ENCODE measurements around the gene RBM8A.
"Not testable (repeated sequence)": the region's sequence is repeated elsewhere in the genome, so short reads cannot be mapped to it uniquely, and the experiment has no call there.

Gene RBM8A

DNA sequence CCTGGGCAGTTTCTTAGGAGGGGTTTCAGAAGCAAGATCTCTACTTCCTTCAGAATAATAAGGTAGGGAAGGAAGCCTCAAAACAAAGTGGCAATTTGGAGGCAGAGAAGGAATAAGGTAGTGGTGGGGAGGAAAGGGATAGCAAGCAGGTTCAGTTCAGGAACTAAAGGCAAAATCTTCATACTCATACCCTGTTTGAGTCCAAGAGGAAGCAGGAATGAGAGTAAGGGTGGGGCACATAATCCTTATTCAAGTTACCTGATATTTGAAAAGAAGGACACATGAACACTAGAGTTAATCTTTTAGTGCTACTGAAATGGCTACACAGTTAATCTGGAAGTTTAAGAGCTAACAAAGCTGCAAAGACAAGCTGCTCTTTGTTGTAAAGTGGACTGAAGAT, 8.4 kb upstream of the RBM8A start:
- Histone ChIP-seq H3K4me3 (ENCODE audit: low read depth in 1 of 2, low read length in 2 of 2) (no peak overlapping the region), H3K4me1 (ENCODE audit: control insufficient read depth in 1 of 2, insufficient read depth in 2 of 2, low read length in 2 of 2) (no peaks in the 10 kb centered on the region), H3K9me3 (ENCODE audit: control insufficient read depth in 1 of 2, low read length in 2 of 2) (no peaks in the 10 kb centered on the region), H3K27ac (ENCODE audit: low read length) (no peak overlapping the region), H3K27me3 (ENCODE audit: low read depth, low read length) (no peaks in the 10 kb centered on the region), H3K36me3 (ENCODE audit: control insufficient read depth in 1 of 2, insufficient read depth in 2 of 2, low read length in 2 of 2) (peaks cover 18 to 31% of the 10 kb centered on the region in 2 donors)

DNA sequence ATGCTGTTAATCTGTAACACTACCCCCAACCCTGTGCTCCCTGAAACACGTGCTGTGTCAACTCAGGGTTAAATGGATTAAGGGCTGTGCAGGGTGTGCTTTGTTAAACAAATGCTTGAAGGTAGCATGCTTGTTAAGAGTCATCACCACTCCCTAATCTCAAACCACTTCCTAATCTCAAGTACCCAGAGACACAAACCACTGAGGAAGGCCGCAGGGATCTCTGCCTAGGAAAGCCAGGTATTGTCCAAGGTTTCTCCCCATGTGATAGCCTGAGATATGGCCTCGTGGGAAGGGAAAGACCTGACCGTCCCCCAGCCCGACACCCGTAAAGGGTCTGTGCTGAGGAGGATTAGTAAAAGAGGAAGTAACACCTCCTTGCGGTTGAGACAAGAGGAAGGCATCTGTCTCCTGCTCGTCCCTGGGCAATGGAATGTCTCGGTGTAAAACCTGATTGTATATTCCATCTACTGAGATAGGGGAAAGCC, 5.3 kb upstream of the RBM8A start:
- H3K4me1 ChIP-seq (ENCODE audit: control insufficient read depth in 1 of 2, insufficient read depth in 2 of 2, low read length in 2 of 2); H3K27me3 ChIP-seq (ENCODE audit: low read depth, low read length); H3K4me3 ChIP-seq (ENCODE audit: low read depth in 1 of 2, low read length in 2 of 2); H3K27ac ChIP-seq (ENCODE audit: low read length); H3K9me3 ChIP-seq (ENCODE audit: control insufficient read depth in 1 of 2, low read length in 2 of 2): not testable (repeated sequence)
- peaks cover 18 to 30% of the 10 kb centered on the region in 2 donors for H3K36me3 ChIP-seq (ENCODE audit: control insufficient read depth in 1 of 2, insufficient read depth in 2 of 2, low read length in 2 of 2)

DNA sequence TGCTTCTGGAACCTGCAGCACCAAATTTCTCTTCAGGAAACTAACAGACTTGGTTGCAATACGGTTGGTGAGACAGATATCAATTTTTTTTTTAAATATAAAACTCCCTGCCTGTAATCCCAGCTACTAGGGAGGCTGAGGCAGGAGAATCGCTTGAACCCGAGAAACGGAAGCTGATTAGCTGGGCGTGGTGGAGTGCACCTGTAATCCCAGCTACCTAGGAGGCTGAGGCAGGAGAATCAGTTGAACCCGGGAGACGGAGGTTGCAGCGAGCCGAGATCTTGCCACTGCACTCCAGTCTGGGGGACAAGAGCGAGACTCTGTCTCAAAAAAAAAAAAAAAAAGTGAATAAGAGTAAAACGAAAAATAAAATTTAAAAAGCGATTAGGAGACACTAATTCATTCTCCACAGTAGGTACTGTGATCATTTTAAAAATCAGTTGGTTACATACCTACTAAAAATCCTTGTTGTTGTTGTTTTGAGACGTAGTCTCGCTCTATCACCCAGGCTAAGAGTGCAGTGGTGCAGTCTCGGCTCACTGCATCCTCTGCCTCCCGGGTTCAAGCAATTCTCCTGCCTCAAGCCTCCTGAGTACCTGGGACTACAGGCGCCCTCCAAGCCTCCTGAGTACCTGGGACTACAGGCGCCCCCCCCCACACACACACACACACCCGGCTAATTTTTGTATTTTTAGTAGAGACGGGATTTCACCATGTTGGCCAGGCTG, 796 bp upstream of the RBM8A start:
- peaks cover 13 to 16% of the 10 kb centered on the region in 2 donors for H3K4me1 ChIP-seq (ENCODE audit: control insufficient read depth in 1 of 2, insufficient read depth in 2 of 2, low read length in 2 of 2)
- H3K9me3 ChIP-seq (ENCODE audit: control insufficient read depth in 1 of 2, low read length in 2 of 2) = no peaks in the 10 kb centered on the region
- H3K4me3 ChIP-seq (ENCODE audit: low read depth in 1 of 2, low read length in 2 of 2) = peak overlapping the region; percentile 79 to 97
- H3K27me3 ChIP-seq (ENCODE audit: low read depth, low read length) = no peaks in the 10 kb centered on the region
- peak overlapping the region; percentile 100 for H3K27ac ChIP-seq (ENCODE audit: low read length)
- peaks cover 9 to 11% of the 10 kb centered on the region in 2 donors for H3K36me3 ChIP-seq (ENCODE audit: control insufficient read depth in 1 of 2, insufficient read depth in 2 of 2, low read length in 2 of 2)

DNA sequence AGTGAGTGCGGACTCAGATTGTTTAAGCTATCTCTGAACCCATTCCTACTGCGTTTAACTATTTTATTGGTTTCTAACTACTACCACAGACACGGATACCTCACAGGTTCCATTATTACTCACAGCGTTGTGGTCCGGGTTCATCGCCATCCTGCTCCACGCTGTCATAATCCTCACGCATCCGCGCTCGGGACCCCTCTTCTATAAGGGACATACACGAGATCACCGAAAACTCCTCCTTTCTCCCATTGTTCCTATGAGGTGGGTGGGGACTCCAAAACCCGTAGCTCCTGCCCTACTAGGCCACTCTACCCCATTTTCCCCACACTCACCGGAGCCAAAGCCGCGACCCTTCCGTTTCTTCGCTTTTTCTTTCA, 610 bp downstream of the RBM8A start:
- peaks cover 9 to 11% of the 10 kb centered on the region in 2 donors for H3K36me3 ChIP-seq (ENCODE audit: control insufficient read depth in 1 of 2, insufficient read depth in 2 of 2, low read length in 2 of 2)
- H3K4me1 ChIP-seq (ENCODE audit: control insufficient read depth in 1 of 2, insufficient read depth in 2 of 2, low read length in 2 of 2) = peaks cover 13 to 16% of the 10 kb centered on the region in 2 donors
- peak overlapping the region; percentile 79 to 97 for H3K4me3 ChIP-seq (ENCODE audit: low read depth in 1 of 2, low read length in 2 of 2)
- peak overlapping the region; percentile 100 for H3K27ac ChIP-seq (ENCODE audit: low read length)
- no peaks in the 10 kb centered on the region for H3K27me3 ChIP-seq (ENCODE audit: low read depth, low read length)
- no peaks in the 10 kb centered on the region for H3K9me3 ChIP-seq (ENCODE audit: control insufficient read depth in 1 of 2, low read length in 2 of 2)

DNA sequence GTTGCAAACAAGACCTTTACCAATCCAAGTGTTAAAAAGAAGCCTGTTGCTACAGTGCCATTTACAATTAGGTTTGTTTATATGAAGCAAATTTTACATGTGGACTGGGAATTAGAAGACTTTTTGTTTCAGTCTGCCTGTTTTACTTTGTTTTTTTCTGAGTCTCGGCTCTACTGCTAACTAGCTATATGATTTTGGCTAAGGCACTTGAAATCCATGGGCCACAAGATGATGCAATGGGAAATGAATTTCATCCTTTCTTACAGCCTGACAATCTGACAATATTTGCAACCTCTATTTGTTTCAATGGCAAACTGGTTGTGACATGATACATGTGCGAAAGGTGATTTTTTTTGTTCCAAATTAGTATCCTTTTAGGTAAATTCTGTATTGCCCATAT, 5.0 kb downstream of the RBM8A start:
- H3K4me1 ChIP-seq (ENCODE audit: control insufficient read depth in 1 of 2, insufficient read depth in 2 of 2, low read length in 2 of 2) = peaks cover 15 to 27% of the 10 kb centered on the region in 2 donors
- no peak overlapping the region for H3K27ac ChIP-seq (ENCODE audit: low read length)
- H3K36me3 ChIP-seq (ENCODE audit: control insufficient read depth in 1 of 2, insufficient read depth in 2 of 2, low read length in 2 of 2) = peaks cover 9 to 11% of the 10 kb centered on the region in 2 donors
- H3K9me3 ChIP-seq (ENCODE audit: control insufficient read depth in 1 of 2, low read length in 2 of 2) = no peaks in the 10 kb centered on the region
- no peak overlapping the region for H3K4me3 ChIP-seq (ENCODE audit: low read depth in 1 of 2, low read length in 2 of 2)
- H3K27me3 ChIP-seq (ENCODE audit: low read depth, low read length) = no peaks in the 10 kb centered on the region

DNA sequence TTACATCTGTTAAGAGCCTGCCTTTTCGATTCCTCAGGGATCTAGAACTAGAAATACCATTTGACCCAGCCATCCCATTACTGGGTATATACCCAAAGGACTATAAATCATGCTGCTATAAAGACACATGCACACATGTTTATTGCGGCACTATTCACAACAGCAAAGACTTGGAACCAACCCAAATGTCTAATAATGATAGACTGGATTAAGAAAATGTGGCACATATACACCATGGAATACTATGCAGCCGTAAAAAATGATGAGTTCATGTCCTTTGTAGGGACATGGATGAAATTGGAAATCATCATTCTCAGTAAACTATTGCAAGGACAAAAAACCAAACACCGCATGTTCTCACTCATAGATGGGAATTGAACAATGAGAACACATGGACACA, 7.0 kb downstream of the RBM8A start:
- H3K4me3 ChIP-seq (ENCODE audit: low read depth in 1 of 2, low read length in 2 of 2); H3K9me3 ChIP-seq (ENCODE audit: control insufficient read depth in 1 of 2, low read length in 2 of 2); H3K27ac ChIP-seq (ENCODE audit: low read length); H3K27me3 ChIP-seq (ENCODE audit: low read depth, low read length): not testable (repeated sequence)
- Histone ChIP-seq H3K4me1 (ENCODE audit: control insufficient read depth in 1 of 2, insufficient read depth in 2 of 2, low read length in 2 of 2) (peaks cover 6 to 25% of the 10 kb centered on the region in 2 donors), H3K36me3 (ENCODE audit: control insufficient read depth in 1 of 2, insufficient read depth in 2 of 2, low read length in 2 of 2) (peaks cover 8 to 13% of the 10 kb centered on the region in 2 donors)

DNA sequence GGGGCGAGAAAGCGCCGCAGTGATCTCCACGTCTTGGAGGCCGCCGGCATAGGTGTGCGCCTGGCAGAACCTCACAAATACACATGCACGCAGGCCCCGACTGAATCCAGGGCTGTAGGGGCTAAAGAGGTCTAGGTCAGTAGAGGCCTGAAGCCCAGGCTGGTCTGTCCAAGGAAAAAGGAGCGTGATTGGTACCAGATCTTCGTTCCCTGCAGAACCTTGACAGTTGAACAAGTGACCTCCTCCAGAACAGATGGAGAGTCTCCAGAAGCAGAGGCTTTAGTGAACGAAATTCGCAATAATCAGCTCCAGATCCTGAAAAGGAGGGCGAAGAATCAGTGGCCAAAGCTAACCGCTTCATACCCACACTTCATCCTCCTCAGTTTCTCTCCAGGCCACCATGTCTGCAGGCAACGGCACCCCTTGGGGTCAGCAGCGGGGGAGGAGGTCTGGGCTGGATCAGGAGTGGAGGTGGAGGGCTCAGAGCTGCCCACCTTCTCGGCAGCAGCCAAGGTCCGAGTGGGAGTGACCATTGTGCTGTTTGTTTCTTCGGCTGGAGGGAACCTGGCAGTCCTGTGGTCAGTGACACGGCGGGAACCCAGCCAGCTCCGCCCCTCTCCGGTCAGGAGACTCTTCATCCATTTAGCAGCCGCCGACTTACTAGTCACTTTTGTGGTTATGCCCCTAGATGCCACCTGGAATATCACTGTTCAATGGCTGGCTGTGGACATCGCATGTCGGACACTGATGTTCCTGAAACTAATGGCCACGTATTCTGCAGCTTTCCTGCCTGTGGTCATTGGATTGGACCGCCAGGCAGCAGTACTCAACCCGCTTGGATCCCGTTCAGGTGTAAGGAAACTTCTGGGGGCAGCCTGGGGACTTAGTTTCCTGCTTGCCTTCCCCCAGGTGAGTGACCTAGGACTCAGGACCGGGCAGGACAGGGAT, 8.0 kb downstream of the RBM8A start:
- H3K27ac ChIP-seq (ENCODE audit: low read length) = peak overlapping the region; percentile 92
- no peaks in the 10 kb centered on the region for H3K9me3 ChIP-seq (ENCODE audit: control insufficient read depth in 1 of 2, low read length in 2 of 2)
- peaks cover 11 to 23% of the 10 kb centered on the region in 2 donors for H3K36me3 ChIP-seq (ENCODE audit: control insufficient read depth in 1 of 2, insufficient read depth in 2 of 2, low read length in 2 of 2)
- H3K4me3 ChIP-seq (ENCODE audit: low read depth in 1 of 2, low read length in 2 of 2) = peak overlapping the region; percentile 95 to 98
- H3K4me1 ChIP-seq (ENCODE audit: control insufficient read depth in 1 of 2, insufficient read depth in 2 of 2, low read length in 2 of 2) = peaks cover 6 to 25% of the 10 kb centered on the region in 2 donors
- no peaks in the 10 kb centered on the region for H3K27me3 ChIP-seq (ENCODE audit: low read depth, low read length)

DNA sequence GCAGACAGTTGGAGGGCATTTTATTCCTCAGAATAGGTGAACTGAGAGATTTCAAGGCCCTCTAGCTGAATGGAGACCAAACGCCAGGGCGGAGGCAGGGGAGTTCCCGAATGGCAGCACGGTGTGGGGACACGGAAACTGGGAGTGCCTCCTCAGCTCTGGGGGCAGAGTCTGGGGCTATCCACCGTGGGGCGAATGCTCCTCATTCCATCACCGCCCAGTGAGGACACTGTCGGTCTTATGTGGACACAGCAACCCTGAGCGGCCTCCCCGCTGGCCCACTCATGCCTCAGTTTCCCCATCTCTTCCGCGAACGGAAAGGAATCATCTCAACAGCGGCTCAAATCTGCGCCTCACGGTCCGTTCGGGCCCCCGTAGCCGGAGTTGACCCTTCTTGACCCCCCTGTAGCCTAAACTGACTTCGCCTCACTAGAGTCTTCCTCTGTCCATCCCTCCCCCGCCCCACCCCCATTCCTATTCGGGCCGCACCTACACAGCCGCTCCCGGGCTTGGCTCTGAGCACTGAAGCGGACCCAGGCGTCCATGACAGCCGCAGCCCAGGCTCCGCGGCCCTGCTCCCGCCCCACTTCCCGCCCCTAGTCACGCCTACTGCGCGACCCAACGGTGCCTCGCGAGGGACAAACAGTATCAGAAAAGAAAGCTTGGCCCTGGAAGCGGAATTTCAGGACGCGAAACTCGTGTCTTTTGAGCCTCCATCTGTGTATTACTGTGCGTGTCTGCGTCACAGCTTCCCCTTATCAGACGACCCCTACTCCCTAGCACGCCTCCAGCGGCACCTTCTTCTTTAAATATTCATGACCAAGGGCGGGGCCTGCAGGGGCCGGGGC, 8.9 kb downstream of the RBM8A start, which contains the start of gene PEX11B:
Gene PEX11B, minus strand, starts transcription at position 574 of the 848 bp plus-strand sequence. Its CDS starts 29 bp downstream, at position 545.
- peaks cover 6 to 25% of the 10 kb centered on the region in 2 donors for H3K4me1 ChIP-seq (ENCODE audit: control insufficient read depth in 1 of 2, insufficient read depth in 2 of 2, low read length in 2 of 2)
- peaks cover 15 to 22% of the 10 kb centered on the region in 2 donors for H3K36me3 ChIP-seq (ENCODE audit: control insufficient read depth in 1 of 2, insufficient read depth in 2 of 2, low read length in 2 of 2)
- H3K4me3 ChIP-seq (ENCODE audit: low read depth in 1 of 2, low read length in 2 of 2) = peak within 1 kb of the TSS; percentile 95 to 98
- no peaks in the 10 kb centered on the region for H3K27me3 ChIP-seq (ENCODE audit: low read depth, low read length)
- peak within 1 kb of the TSS; percentile 92 for H3K27ac ChIP-seq (ENCODE audit: low read length)
- no peaks in the 10 kb centered on the region for H3K9me3 ChIP-seq (ENCODE audit: control insufficient read depth in 1 of 2, low read length in 2 of 2)

DNA sequence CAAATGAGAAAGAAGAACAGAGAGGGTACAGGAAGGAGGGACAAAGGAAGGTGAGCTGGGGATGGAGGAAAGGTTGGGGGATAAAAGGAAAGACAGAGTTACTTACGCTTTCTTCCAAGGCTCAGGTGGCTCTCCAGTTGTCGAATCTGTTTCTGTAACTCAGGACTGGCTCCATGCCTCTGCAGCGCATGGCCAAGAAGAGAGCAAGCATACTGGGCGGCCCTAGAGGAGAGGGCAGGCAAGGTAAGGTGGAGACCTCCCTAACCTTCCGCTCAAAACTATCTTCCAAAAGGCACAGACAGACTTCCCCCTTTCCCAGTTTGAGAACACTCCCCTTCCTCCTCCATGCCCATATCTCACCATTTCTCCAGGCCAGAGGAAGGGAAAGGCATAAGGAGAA, 9.7 kb downstream of the RBM8A start:
- H3K36me3 ChIP-seq (ENCODE audit: control insufficient read depth in 1 of 2, insufficient read depth in 2 of 2, low read length in 2 of 2) = peaks cover 15 to 28% of the 10 kb centered on the region in 2 donors
- peak overlapping the region; percentile 95 to 98 for H3K4me3 ChIP-seq (ENCODE audit: low read depth in 1 of 2, low read length in 2 of 2)
- H3K27ac ChIP-seq (ENCODE audit: low read length) = peak overlapping the region; percentile 92
- no peaks in the 10 kb centered on the region for H3K27me3 ChIP-seq (ENCODE audit: low read depth, low read length)
- no peaks in the 10 kb centered on the region for H3K9me3 ChIP-seq (ENCODE audit: control insufficient read depth in 1 of 2, low read length in 2 of 2)
- peaks cover 6 to 25% of the 10 kb centered on the region in 2 donors for H3K4me1 ChIP-seq (ENCODE audit: control insufficient read depth in 1 of 2, insufficient read depth in 2 of 2, low read length in 2 of 2)

DNA sequence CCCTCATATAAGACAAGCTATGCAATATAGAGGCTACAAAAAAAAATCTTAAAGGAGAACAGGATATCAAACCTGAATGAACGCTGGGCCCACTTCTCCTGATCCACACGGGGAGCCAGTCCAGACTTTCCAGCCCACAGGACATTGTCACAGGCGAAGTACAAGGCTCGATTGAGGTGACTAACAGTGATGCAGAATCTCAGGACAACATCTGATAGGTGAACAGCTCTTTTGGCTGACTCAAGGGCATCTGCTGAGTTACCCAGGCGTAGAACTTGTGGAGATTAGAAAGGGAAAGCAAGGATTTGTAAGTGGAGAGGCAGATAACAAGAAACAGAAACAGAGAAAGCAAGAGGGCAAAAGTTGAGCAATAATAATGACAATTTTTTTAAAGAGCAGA, 10.5 kb downstream of the RBM8A start:
- H3K4me1 ChIP-seq (ENCODE audit: control insufficient read depth in 1 of 2, insufficient read depth in 2 of 2, low read length in 2 of 2) = peaks cover 6 to 25% of the 10 kb centered on the region in 2 donors
- peaks cover 23 to 35% of the 10 kb centered on the region in 2 donors for H3K36me3 ChIP-seq (ENCODE audit: control insufficient read depth in 1 of 2, insufficient read depth in 2 of 2, low read length in 2 of 2)
- H3K9me3 ChIP-seq (ENCODE audit: control insufficient read depth in 1 of 2, low read length in 2 of 2) = no peaks in the 10 kb centered on the region
- H3K4me3 ChIP-seq (ENCODE audit: low read depth in 1 of 2, low read length in 2 of 2) = no peak overlapping the region
- no peaks in the 10 kb centered on the region for H3K27me3 ChIP-seq (ENCODE audit: low read depth, low read length)
- H3K27ac ChIP-seq (ENCODE audit: low read length) = no peak overlapping the region

Measured in muscle layer of duodenum (tissue), 2 donors.